ENCODE data around the gene MARCHF2.
"Not testable (repeated sequence)": the region's sequence is repeated elsewhere in the genome, so short reads cannot be mapped to it uniquely, and the experiment has no call there.

MARCHF2 gene

GRCh38 chr19:8387688-8388611, 25.2 kb upstream of the MARCHF2 start:
- FAIRE-seq: no peak

- no peak for FAIRE-seq
Measured at GRCh38 chr19:8388612-8388958, 24.5 kb upstream of the MARCHF2 start.

- peak; percentile 88 for FAIRE-seq
Measured at GRCh38 chr19:8389891-8390616, 23.1 kb upstream of the MARCHF2 start, which contains the start of gene RAB11B. Gene RAB11B, plus strand, starts transcription at chr19:8390360. Its CDS starts 57 bp downstream, at chr19:8390417.

GRCh38 chr19:8390617-8390981, 22.5 kb upstream of the MARCHF2 start:
- FAIRE-seq: no peak

- no peak for FAIRE-seq
Measured at GRCh38 chr19:8391198-8392016, 21.7 kb upstream of the MARCHF2 start.

- no peak for FAIRE-seq
Measured at GRCh38 chr19:8392017-8392591, 21.0 kb upstream of the MARCHF2 start.

GRCh38 chr19:8393192-8393870, 19.8 kb upstream of the MARCHF2 start:
- FAIRE-seq: no peak

- FAIRE-seq: no peak
Measured at GRCh38 chr19:8393871-8394250, 19.2 kb upstream of the MARCHF2 start.

GRCh38 chr19:8395621-8396082, 17.5 kb upstream of the MARCHF2 start:
- FAIRE-seq: no peak

- no peak for FAIRE-seq
Measured at GRCh38 chr19:8396185-8396562, 16.9 kb upstream of the MARCHF2 start.

GRCh38 chr19:8396563-8397203, 16.4 kb upstream of the MARCHF2 start:
- no peak for FAIRE-seq

- FAIRE-seq: no peak
Measured at GRCh38 chr19:8397271-8397670, 15.8 kb upstream of the MARCHF2 start.

- FAIRE-seq: no peak
Measured at GRCh38 chr19:8397746-8398310, 15.3 kb upstream of the MARCHF2 start.

- no peak for FAIRE-seq
Measured at GRCh38 chr19:8398311-8398771, 14.8 kb upstream of the MARCHF2 start.

GRCh38 chr19:8399681-8400188, 13.4 kb upstream of the MARCHF2 start:
- FAIRE-seq: no peak

GRCh38 chr19:8401981-8402411, 11.1 kb upstream of the MARCHF2 start:
- no peak for FAIRE-seq

GRCh38 chr19:8403098-8403819, 9.8 kb upstream of the MARCHF2 start:
- FAIRE-seq: no peak

- FAIRE-seq: no peak
Measured at GRCh38 chr19:8403820-8404109, 9.3 kb upstream of the MARCHF2 start.

GRCh38 chr19:8404391-8405151, 8.5 kb upstream of the MARCHF2 start:
- FAIRE-seq: no peak

- FAIRE-seq: not testable (repeated sequence)
Measured at GRCh38 chr19:8410718-8411117, 2.4 kb upstream of the MARCHF2 start.

Measured in colon (tissue), 2 donors.